Naive thymus-derived CD4-positive, alpha-beta T cell (primary cell): ENCODE data around the gene TMEM266. TPM values are rescaled to one million over a fixed set of nuclear protein-coding genes. Genes with fewer than 3 reads are reported as not detected.

Experiments used
- ATAC-seq: fragments of 150-1000 bp; cut with Tn5 transposase; 2 replicates; pipeline ENCODE4 v1.10.0; 2021; ENCODE audit warnings: mild to moderate bottlenecking, moderate library complexity
- CTCF ChIA-PET: fragments of 350-600 bp; sonication (Branson Sonifier 250); formaldehyde crosslinking; loops from one replicate; lab custom pipeline; 2021; ENCODE audit warnings: antibody characterized with exemption; lab: Charles Lee
- POLR2A ChIA-PET: fragments of 350-600 bp; sonication (Branson Sonifier 250); formaldehyde crosslinking; loops from one replicate; lab custom pipeline; 2021; ENCODE audit warnings: antibody characterized with exemption, inconsistent platforms; lab: Charles Lee
- DNase-seq, 9 donors: peaks; one replicate each; pipeline versions ENCODE4 v3.0.0 to v3.0.0-alpha.2; 2020 to 2022; ENCODE audit warnings: mixed read lengths in 1 of 9
- H3K27ac ChIP-seq: one replicate; pipeline ENCODE4 v1.7.0; 2013; ENCODE audit warnings: mild to moderate bottlenecking, low read depth, low read length, moderate library complexity
- H3K27me3 ChIP-seq, 2 donors: one replicate each; pipeline ENCODE4 v1.7.0; 2013; ENCODE audit warnings: low read length in 2 of 2, mild to moderate bottlenecking in 2 of 2, moderate library complexity in 2 of 2; ENCODE audit not compliant: control insufficient read depth in 2 of 2, insufficient read depth in 2 of 2
- H3K36me3 ChIP-seq, 3 experiments: 1 replicate in 2 of 3; 2 replicates in 1 of 3; pipeline ENCODE4 v1.7.0; 2013; ENCODE audit warnings: low read length in 3 of 3, mild to moderate bottlenecking in 3 of 3, moderate library complexity in 1 of 3; ENCODE audit not compliant: insufficient read depth in 3 of 3, control insufficient read depth in 2 of 3
- H3K4me1 ChIP-seq, 2 donors: one replicate each; pipeline ENCODE4 v1.7.0; 2013; ENCODE audit warnings: low read length in 2 of 2, mild to moderate bottlenecking in 2 of 2, moderate library complexity in 1 of 2; ENCODE audit not compliant: control insufficient read depth in 2 of 2, insufficient read depth in 2 of 2
- H3K4me3 ChIP-seq: 2 replicates; pipeline ENCODE4 v1.7.0; 2013; ENCODE audit warnings: mild to moderate bottlenecking, low read length
- H3K9me3 ChIP-seq, 3 experiments: 1 replicate in 2 of 3; 2 replicates in 1 of 3; pipeline ENCODE4 v1.7.0; 2013; ENCODE audit warnings: low read length in 3 of 3; ENCODE audit not compliant: control insufficient read depth in 2 of 3
- H3K27ac Mint-ChIP-seq, 9 donors: one replicate each; pipeline ENCODE4 v1.8.0; 2020 to 2022; ENCODE audit warnings: mixed read lengths in 9 of 9, mild to moderate bottlenecking in 8 of 9, moderate library complexity in 5 of 9, inconsistent platforms in 2 of 9
- H3K27me3 Mint-ChIP-seq, 5 donors: one replicate each; pipeline ENCODE4 v1.8.0; 2021 to 2022; ENCODE audit warnings: mixed read lengths in 5 of 5, mild to moderate bottlenecking in 1 of 5
- H3K36me3 Mint-ChIP-seq, 5 donors: one replicate each; pipeline ENCODE4 v1.8.0; 2020 to 2022; ENCODE audit warnings: mixed read lengths in 5 of 5, mild to moderate bottlenecking in 3 of 5, inconsistent platforms in 1 of 5
- H3K4me1 Mint-ChIP-seq, 7 donors: one replicate each; pipeline ENCODE4 v1.8.0; 2020 to 2022; ENCODE audit warnings: mixed read lengths in 7 of 7, mild to moderate bottlenecking in 3 of 7, inconsistent platforms in 1 of 7
- H3K4me3 Mint-ChIP-seq, 10 donors: one replicate each; pipeline ENCODE4 v1.8.0; 2020 to 2022; ENCODE audit warnings: mild to moderate bottlenecking in 10 of 10, mixed read lengths in 10 of 10, moderate library complexity in 6 of 10, inconsistent platforms in 2 of 10
- H3K9me3 Mint-ChIP-seq, 11 donors: one replicate each; pipeline ENCODE4 v1.8.0; 2020 to 2022; ENCODE audit warnings: mixed read lengths in 11 of 11, mild to moderate bottlenecking in 4 of 11, inconsistent platforms in 1 of 11, moderate library complexity in 1 of 11
- intact Hi-C, 2 donors: fragments of 100-400 bp; cut with micrococcal nuclease; formaldehyde crosslinking; loops; one replicate each; pipeline ENCODE4 v1.15.1; 2023
- polyA plus RNA-seq, 2 donors: library from polyadenylated mRNA; unstranded; fragments of 300-500 nt; fragmentation: Illumina TruSeq; gene quantifications; one replicate each; pipeline ENCODE4 v1.2.3, GENCODE V29; 2021
- total RNA-seq, 6 experiments: library from RNA in 5 of 6; stranded (reverse) in 5 of 6; gene quantifications; 1 replicate in 5 of 6; 2 replicates in 1 of 6; pipeline ENCODE4 v1.2.3 and lab custom pipeline; 2021 to 2026

The TMEM266 gene
- total and polyA plus RNA-seq, 7 experiments from 2014 or later = not detected

DNA sequence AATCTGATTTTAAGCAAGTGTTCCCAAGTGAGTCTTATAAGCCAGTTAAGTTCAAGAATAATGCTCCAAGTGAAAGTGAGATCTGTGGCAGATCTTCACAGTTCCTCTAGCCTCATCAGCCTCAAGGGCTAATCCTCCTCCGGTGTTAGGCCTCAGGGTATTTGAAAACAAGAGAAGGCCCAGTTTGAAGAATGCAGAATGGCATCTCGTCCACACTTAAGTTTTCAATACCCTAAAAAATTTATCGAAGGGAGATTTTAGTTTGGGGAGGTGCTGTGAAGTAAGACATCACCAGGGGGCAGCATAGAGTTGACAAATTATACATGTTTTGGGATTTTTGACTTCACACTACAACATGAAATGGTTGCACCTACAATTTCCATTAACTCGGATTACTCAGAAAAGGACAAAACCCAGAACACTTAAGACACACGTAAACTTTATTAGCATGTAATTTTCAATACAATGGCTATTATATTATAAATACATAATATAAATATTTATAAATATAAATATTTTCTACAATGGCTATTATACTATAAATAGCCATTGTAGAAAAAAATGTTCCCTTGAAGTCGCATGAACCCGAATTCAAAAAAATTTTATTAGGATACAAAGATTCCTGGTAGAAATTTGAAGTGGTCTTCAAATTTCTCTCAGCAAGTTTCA, 2.3 kb upstream of the TMEM266 start:
- peaks cover 15 to 20% of the 10 kb centered on the region in 2 donors for H3K27me3 ChIP-seq
- peak in 7 of 9 donors; percentile 14 to 48 (median 36) for DNase-seq
- POLR2A ChIA-PET = no interaction called here
- H3K27ac ChIP-seq = no peak overlapping the region
- no peaks in the 10 kb centered on the region for H3K36me3 ChIP-seq
- intact Hi-C loops = loop anchor here (1.0 to 5.0 kb wide), 2 partner anchors 82 to 245 kb away; no protein-coding TSS in a partner anchor
- Mint-ChIP-seq H3K9me3 (no peaks in the 10 kb centered on the region), H3K27ac (peak overlapping the region in 1 of 9 donors; percentile 19), H3K27me3 (peaks cover 48 to 65% (median 50%) of the 10 kb centered on the region in 5 donors), H3K4me1 (peaks cover 6 to 31% (median 18%) of the 10 kb centered on the region in 7 donors), H3K36me3 (no peaks in the 10 kb centered on the region), H3K4me3 (peak overlapping the region in 5 of 10 donors; percentile 19 to 69 (median 47))
- H3K4me1 ChIP-seq = peaks cover 9 to 12% of the 10 kb centered on the region in 2 donors
- CTCF ChIA-PET = interaction anchor here (0.5 to 1.5 kb wide), 6 partner anchors 9 to 1371 kb away, joined by 3 to 12 read pairs (median 3); no protein-coding TSS in a partner anchor
- H3K4me3 ChIP-seq = no peak overlapping the region
- H3K9me3 ChIP-seq = no peaks in the 10 kb centered on the region
- peak; percentile 55 for ATAC-seq

DNA sequence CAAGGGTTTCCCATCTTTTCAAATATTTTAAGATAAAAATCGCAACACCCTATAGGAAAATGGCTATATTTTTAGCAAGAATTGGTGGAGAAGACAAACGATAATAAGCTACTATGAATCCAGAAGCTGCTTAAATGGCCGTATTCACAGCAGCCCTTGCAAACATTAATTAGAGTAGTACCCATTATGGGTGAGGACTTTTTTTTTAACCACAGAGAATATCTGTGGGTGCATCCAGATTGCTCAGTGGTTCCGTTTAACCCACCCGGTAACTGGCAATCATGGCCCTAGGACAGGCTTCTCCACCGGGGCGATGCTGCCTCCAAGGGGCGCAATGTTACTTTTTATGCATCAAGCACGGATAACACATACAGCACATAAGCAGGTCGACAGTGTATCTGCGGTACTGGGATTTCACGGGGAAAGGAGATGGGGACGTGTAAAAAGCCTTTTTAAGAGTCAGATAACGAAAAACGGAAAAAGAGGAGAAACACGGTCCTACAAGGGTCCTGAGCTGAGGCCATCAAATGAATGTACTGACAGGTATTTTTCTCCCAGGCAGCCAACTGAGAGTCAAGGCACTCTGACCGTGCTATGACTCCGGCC, 968 bp upstream of the TMEM266 start:
- Histone ChIP-seq H3K36me3 (no peaks in the 10 kb centered on the region), H3K27me3 (peaks cover 15 to 20% of the 10 kb centered on the region in 2 donors), H3K27ac (no peak overlapping the region), H3K9me3 (no peaks in the 10 kb centered on the region), H3K4me1 (peaks cover 9 to 12% of the 10 kb centered on the region in 2 donors), H3K4me3 (peak overlapping the region; percentile 8)
- Mint-ChIP-seq H3K36me3 (no peaks in the 10 kb centered on the region), H3K4me1 (peaks cover 6 to 31% (median 18%) of the 10 kb centered on the region in 7 donors), H3K4me3 (peak overlapping the region; percentile 60 to 89 (median 83)), H3K27me3 (peaks cover 55 to 75% (median 60%) of the 10 kb centered on the region in 5 donors), H3K27ac (no peak overlapping the region), H3K9me3 (no peaks in the 10 kb centered on the region)
- ChIA-PET CTCF (interaction anchor here (1.1 kb wide), 1 partner anchor 80 kb away, joined by 5 read pairs; no protein-coding TSS in a partner anchor), POLR2A (interaction anchor here (0.6 kb wide), 1 partner anchor 17 kb away, joined by 3 read pairs; no protein-coding TSS in a partner anchor)
- intact Hi-C loops = loop anchor here (2.0 to 5.0 kb wide), 2 partner anchors 92 to 247 kb away; no protein-coding TSS in a partner anchor
- peak in 1 of 9 donors; percentile 1 for DNase-seq
- no peak for ATAC-seq

DNA sequence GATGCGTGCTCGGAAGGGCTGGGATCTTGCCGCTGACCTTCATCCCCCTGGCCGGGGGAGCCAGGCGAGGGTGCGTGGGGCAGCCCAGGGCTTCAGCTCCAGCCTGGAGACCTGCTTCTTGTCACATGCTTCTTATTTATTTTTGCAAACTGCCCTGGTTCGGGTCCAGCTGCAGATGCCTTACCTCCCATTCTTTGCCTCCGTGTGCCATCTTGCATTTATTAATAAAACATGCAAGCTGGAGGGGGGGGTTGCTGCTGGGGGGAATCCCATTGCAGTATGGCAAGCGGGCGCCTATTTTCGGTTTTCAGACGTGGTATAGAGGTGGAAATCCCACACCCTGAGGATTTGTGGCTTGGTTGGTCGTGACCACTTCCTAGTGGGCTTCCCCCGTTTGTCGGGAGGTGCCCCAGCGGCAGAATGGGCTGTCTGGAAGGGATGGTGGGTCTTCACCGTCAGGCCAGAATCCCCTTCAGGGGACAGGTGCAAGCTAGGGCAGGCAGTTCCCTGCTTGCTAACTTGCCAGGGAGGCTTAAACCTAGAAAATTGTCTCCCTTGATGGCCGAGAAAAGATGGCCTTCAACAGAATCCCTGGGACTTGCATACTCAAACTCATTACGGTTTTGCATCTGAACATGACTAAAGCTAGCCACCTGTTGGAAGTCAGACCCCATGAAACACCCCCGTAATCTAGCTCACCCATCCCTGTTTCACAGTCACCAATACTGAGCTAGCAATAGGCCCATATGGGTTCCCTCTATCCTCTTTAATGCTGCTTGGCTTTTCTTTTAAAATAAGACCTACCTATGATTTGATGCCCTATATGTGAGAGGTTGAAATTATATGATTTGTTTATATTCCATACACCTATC, 569 bp downstream of the TMEM266 start:
- peaks cover 9 to 12% of the 10 kb centered on the region in 2 donors for H3K4me1 ChIP-seq
- peaks cover 15 to 20% of the 10 kb centered on the region in 2 donors for H3K27me3 ChIP-seq
- intact Hi-C loops = loop anchor here in 1 of 2 donors (10.0 kb wide), 1 partner anchor 284 kb away; no protein-coding TSS in a partner anchor
- H3K9me3 Mint-ChIP-seq = no peaks in the 10 kb centered on the region
- H3K27ac Mint-ChIP-seq = no peak overlapping the region
- ChIA-PET CTCF (interaction anchor here (0.7 kb wide), 2 partner anchors 24 to 1047 kb away, joined by 3 read pairs; no protein-coding TSS in a partner anchor), POLR2A (no interaction called here)
- no peaks in the 10 kb centered on the region for H3K36me3 ChIP-seq
- peak overlapping the region; percentile 36 for H3K4me3 ChIP-seq
- H3K4me1 Mint-ChIP-seq = peaks cover 10 to 36% (median 23%) of the 10 kb centered on the region in 7 donors
- no peaks in the 10 kb centered on the region for H3K9me3 ChIP-seq
- DNase-seq = peak in 3 of 9 donors; percentile 1 to 42 (median 26)
- H3K27me3 Mint-ChIP-seq = peaks cover 54 to 82% (median 63%) of the 10 kb centered on the region in 5 donors
- peak; percentile 46 for ATAC-seq
- H3K4me3 Mint-ChIP-seq = peak overlapping the region; percentile 55 to 86 (median 76)
- no peak overlapping the region for H3K27ac ChIP-seq
- no peaks in the 10 kb centered on the region for H3K36me3 Mint-ChIP-seq

DNA sequence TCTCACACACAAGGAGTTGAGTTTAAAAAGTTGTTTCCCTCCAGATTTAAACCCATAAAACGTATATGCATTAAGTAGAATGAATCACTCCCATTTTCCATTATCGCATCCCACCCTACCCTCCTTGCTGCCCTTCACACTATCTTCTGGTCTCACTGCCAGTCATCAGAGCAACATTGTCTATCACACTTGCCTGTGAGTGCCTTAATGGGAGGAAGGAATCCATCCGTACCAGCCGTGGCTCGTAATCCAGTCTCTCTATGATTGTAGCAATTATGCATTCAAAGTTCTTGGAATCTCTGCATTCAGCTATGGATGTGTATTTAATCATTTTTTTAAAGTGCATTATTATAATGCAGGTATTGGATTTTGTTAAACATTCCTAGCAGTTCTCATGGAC, 1.9 kb downstream of the TMEM266 start:
- H3K27ac Mint-ChIP-seq = no peak overlapping the region
- no peaks in the 10 kb centered on the region for H3K36me3 ChIP-seq
- no peak overlapping the region for H3K4me3 ChIP-seq
- CTCF ChIA-PET = no interaction called here
- H3K4me1 ChIP-seq = peaks cover 9 to 12% of the 10 kb centered on the region in 2 donors
- H3K4me1 Mint-ChIP-seq = peaks cover 18 to 43% (median 25%) of the 10 kb centered on the region in 7 donors
- no peaks in the 10 kb centered on the region for H3K36me3 Mint-ChIP-seq
- no peaks in the 10 kb centered on the region for H3K9me3 ChIP-seq
- no peak for ATAC-seq
- intact Hi-C loops = loop anchor here in 1 of 2 donors (10.0 kb wide), 1 partner anchor 283 kb away; no protein-coding TSS in a partner anchor
- peaks cover 46 to 84% (median 63%) of the 10 kb centered on the region in 5 donors for H3K27me3 Mint-ChIP-seq
- POLR2A ChIA-PET = no interaction called here
- DNase-seq = no peak
- no peaks in the 10 kb centered on the region for H3K9me3 Mint-ChIP-seq
- H3K4me3 Mint-ChIP-seq = peak overlapping the region in 2 of 10 donors; percentile 17 to 42
- peaks cover 15 to 20% of the 10 kb centered on the region in 2 donors for H3K27me3 ChIP-seq
- H3K27ac ChIP-seq = no peak overlapping the region

DNA sequence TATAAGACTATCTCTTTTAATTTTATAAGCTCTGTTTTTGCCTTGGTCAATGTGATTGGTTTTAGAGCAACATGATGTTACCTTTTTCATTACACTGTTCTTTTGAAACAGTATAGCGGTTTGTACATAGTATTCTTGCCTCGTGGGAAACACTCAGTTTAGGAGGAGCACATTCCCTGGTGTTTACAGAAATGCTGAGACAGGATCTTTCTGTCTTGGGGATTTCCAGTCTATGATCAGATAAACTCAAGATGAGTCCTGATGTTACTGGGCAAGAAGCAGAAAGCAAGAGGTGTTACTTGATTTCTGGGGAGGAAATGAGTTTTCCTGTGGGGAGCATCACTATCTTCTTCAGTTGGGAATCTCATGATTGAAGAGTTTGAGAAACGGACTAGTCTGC, 2.5 kb downstream of the TMEM266 start:
- Histone ChIP-seq H3K4me3 (no peak overlapping the region), H3K36me3 (no peaks in the 10 kb centered on the region), H3K9me3 (no peaks in the 10 kb centered on the region), H3K27me3 (peaks cover 15 to 20% of the 10 kb centered on the region in 2 donors), H3K27ac (no peak overlapping the region), H3K4me1 (peaks cover 9 to 12% of the 10 kb centered on the region in 2 donors)
- no peaks in the 10 kb centered on the region for H3K9me3 Mint-ChIP-seq
- CTCF ChIA-PET = no interaction called here
- H3K36me3 Mint-ChIP-seq = no peaks in the 10 kb centered on the region
- DNase-seq (no peak), ATAC-seq (no peak)
- POLR2A ChIA-PET = no interaction called here
- no peak overlapping the region for H3K4me3 Mint-ChIP-seq
- H3K27me3 Mint-ChIP-seq = peaks cover 40 to 84% (median 58%) of the 10 kb centered on the region in 5 donors
- H3K4me1 Mint-ChIP-seq = peaks cover 14 to 37% (median 19%) of the 10 kb centered on the region in 7 donors
- intact Hi-C loops = loop anchor here in 1 of 2 donors (10.0 kb wide), 1 partner anchor 283 kb away; no protein-coding TSS in a partner anchor
- no peak overlapping the region for H3K27ac Mint-ChIP-seq
